Heart left ventricle (tissue), 13 donors: ENCODE measurements around the gene KCP.

Experiments used
- POLR2A ChIP-seq, 2 donors: fragments of 450-650 bp; IDR thresholded peaks; one replicate each; pipeline ENCODE4 v1.6.1; 2017; ENCODE audit warnings: antibody characterized with exemption in 2 of 2, mild to moderate bottlenecking in 2 of 2, moderate library complexity in 2 of 2
- TF ChIP-seq, protein P1 (sequence below), 12 donors: fragments of 200-600 bp; sonication (generic) in 4 of 12; IDR thresholded peaks; one replicate each; pipeline versions ENCODE4 v1.5.0 to v1.8.0; 2018 to 2022; ENCODE audit warnings: antibody characterized with exemption in 12 of 12, mild to moderate bottlenecking in 5 of 12
- donor health status: ischemic (EF 13 %, LVEDD 7.1; RV severe dilation, severe dysfunction).
- donor health status: DM: no; HTN: yes; CAD: no.
- donor health status: DM: no; HTN: no; CAD: no.
- donor health status: ischemic (EF 25% LVEDD 6.9; RV normal size, moderate dysfunction).
- donor health status: ischemic (EF 25% LVEDD 5.7; RV mildly dilated, moderate dysfunction).
- donor health status: ischemic (EF 35%, LVEDD 5.7; RV mildly dilated, moderate dysfunction).
- donor health status: nonischemic (EF 11% LVEDD 7.7; RV severe dilation, severe dysfunction).
- donor health status: DM: yes; HTN: yes; CAD: no.
- donor health status: PGD.
- donor health status: ischemic (EF 29% LVEDD 5.4; RV normal size, mild dysfunction).
- donor health status: nonischemic (EF 23%, LVEDD 6.1; RV moderate dilation, normal function).

GRCh38 chr7:128906001-128906765 lies 4.3 kb downstream of the KCP start:
- TF ChIP-seq, protein P1, sequence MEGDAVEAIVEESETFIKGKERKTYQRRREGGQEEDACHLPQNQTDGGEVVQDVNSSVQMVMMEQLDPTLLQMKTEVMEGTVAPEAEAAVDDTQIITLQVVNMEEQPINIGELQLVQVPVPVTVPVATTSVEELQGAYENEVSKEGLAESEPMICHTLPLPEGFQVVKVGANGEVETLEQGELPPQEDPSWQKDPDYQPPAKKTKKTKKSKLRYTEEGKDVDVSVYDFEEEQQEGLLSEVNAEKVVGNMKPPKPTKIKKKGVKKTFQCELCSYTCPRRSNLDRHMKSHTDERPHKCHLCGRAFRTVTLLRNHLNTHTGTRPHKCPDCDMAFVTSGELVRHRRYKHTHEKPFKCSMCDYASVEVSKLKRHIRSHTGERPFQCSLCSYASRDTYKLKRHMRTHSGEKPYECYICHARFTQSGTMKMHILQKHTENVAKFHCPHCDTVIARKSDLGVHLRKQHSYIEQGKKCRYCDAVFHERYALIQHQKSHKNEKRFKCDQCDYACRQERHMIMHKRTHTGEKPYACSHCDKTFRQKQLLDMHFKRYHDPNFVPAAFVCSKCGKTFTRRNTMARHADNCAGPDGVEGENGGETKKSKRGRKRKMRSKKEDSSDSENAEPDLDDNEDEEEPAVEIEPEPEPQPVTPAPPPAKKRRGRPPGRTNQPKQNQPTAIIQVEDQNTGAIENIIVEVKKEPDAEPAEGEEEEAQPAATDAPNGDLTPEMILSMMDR (IDR thresholded peaks at IDR 0.05) = no peak
- no peak for TF ChIP-seq POLR2A (IDR thresholded peaks at IDR 0.05)
